CD1c-positive myeloid dendritic cell (primary cell): ENCODE results near the gene ZNF558.
"Not testable (repeated sequence)": the region's sequence is repeated elsewhere in the genome, so short reads cannot be mapped to it uniquely, and the experiment has no call there.

Experiments used
- DNase-seq: peaks from one replicate; pipeline ENCODE4 v3.0.0-alpha.2; 2016; ENCODE audit errors: extremely low spot score

The ZNF558 gene

DNA sequence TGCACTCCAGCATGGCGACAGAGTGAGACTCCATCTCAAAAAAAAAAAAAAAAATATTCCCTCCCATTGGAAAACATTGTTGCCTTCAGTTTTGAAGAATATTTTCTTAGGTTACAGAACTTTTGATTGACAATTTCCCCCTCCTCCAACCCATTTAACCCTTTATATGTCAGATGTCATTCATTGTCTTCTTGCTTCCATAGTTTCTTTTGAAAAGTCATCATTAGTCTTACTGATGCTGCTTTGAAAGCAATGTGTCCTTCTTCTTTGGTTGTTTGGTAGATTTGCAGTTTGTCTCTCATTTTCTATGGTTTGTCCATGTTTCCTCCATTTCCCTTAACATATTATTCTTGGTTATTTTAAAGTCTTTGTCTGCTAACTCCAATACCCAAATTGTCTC is 25.4 kb downstream of the ZNF558 start:
- DNase-seq = no peak

DNA sequence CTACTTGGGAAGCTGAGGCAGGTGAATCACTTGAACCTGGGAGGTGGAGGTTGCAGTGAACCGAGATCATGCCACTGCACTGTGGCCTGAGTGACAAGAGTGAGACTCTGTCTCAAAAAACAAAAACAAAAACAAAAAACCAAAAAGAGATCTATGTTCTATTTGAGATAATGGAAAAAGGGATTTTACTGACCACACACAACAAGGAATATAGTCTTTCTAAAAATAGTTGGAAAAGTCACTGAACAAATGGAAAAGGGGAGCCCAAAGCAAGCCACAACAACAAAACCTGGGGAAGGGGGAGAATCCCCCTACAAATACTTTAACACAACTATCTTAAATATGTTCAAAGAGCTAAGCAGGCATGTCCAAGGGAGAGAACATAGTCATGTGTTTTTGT is 37.3 kb downstream of the ZNF558 start:
- no peak for DNase-seq

DNA sequence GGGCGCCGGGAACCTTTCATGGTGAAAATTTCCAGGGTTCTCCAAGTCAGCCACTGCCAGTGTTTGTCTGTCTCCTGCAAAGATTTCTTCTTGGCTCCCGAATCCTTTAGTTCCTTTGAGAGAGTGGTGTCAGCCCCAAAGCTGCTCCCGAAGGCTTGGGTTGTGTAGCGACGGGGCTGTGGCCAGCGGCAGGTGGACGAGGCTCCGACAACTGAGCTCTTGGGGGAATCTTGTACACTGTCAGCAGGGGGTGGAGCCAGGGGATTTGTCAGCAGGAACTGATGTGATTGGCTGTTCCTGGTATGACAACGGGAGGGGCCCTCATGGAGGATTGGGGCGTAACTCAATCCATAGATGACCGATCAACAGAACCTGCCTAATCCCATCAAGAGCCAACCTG is 58.5 kb downstream of the ZNF558 start:
- DNase-seq = not testable (repeated sequence)

DNA sequence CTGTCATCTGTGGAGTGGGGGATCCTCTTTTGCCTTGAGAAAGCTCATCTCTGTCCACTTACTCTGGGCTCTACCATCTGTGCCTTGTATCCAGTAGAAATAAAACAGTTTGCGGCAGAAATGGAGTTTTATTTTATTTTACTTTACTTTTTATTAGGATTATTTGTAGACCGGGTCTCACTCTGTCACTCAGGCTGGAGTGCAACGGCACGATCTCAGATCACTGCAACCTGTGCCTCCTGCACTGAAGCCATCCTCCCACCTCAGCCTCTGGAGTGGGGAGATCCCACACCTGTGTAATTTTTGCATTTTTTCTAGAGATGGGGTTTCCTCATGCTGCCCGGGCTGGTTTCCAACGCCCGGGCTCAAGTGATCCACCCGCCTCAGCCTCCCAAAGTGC is 62.8 kb downstream of the ZNF558 start:
- not testable (repeated sequence) for DNase-seq

DNA sequence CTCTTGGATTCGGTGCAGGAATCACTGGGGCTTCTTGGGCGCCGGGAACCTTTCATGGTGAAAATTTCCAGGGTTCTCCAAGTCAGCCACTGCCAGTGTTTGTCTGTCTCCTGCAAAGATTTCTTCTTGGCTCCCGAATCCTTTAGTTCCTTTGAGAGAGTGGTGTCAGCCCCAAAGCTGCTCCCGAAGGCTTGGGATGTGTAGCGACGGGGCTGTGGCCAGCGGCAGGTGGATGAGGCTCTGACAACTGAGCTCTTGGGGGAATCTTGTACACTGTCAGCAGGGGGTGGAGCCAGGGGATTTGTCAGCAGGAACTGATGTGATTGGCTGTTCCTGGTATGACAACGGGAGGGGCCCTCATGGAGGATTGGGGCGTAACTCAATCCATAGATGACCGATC is 64.8 kb downstream of the ZNF558 start:
- not testable (repeated sequence) for DNase-seq
